ENCODE data around the gene TEN1. TPM values are rescaled to one million over a fixed set of nuclear protein-coding genes. Genes with fewer than 3 reads are reported as not detected.

The TEN1 gene
- total RNA-seq, 1 experiment from 2014 or later = 19.3 TPM

DNA sequence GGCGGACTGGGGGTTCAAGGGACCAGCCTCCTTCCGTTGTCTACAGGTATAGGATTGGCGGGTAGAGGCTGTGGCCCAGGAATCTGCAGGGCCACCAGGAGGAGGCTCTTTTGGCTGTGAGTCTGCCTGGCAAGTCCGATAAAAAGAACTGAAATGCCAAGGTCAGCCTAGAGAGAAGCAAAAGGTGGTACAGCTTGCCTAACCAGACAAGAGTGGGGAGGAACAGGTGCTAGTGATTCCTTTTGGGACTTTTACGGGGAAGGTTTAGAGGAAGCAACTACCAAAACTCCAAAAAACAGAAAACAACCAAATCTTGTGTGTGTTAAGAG is 53.7 kb downstream of the TEN1 start:
- no peak overlapping the region for H2AFZ ChIP-seq (ENCODE audit: low read length)
- no CpG with 5 or more reads among the region's 5 CpGs for WGBS (ENCODE audit: extremely low coverage, insufficient read length, low lambda C conversion rate)
- H3K27ac Mint-ChIP-seq = no peak overlapping the region

More for the DNA sequence above, 53.7 kb downstream of the TEN1 start:
- no peak overlapping the region for H4K5ac ChIP-seq (ENCODE audit: insufficient read length, low read depth, low read length)
- H2AK5ac ChIP-seq (ENCODE audit: insufficient read length, low read length) = no peak overlapping the region
- Mint-ChIP-seq H3K36me3 (ENCODE audit: insufficient read depth in 1 of 3, low read depth in 3 of 3) (peaks cover 0 to 2% (median 0%) of the 10 kb centered on the region in 3 experiments; a peak in 2 of 7 replicates), H3K4me3 (no peak overlapping the region), H3K4me1 (peaks cover 28 to 29% of the 10 kb centered on the region in 2 experiments), H3K27me3 (ENCODE audit: low read depth) (no peaks in the 10 kb centered on the region), H3K9me3 (no peaks in the 10 kb centered on the region; a peak in 1 of 5 replicates)
- H3K9ac ChIP-seq (ENCODE audit: extremely low read depth, insufficient read length, low read length) = no peak overlapping the region
- no peaks in the 10 kb centered on the region for H3K79me2 ChIP-seq (ENCODE audit: insufficient read depth, low read length)
- no peak overlapping the region for H2BK12ac ChIP-seq (ENCODE audit: insufficient read length, low read depth, low read length)
- no peaks in the 10 kb centered on the region for H3K9me3 ChIP-seq (ENCODE audit: control insufficient read depth, low read depth, low read length)
- H3K4ac ChIP-seq (ENCODE audit: low read depth, low read length) = no peak overlapping the region
- H3K27me3 ChIP-seq (ENCODE audit: insufficient read depth, low read length) = no peaks in the 10 kb centered on the region
- no peak overlapping the region for H3T11ph ChIP-seq (ENCODE audit: low read length)
- H3K18ac ChIP-seq (ENCODE audit: insufficient read length, low read depth, low read length) = no peak overlapping the region
- H3K23me2 ChIP-seq (ENCODE audit: insufficient read length, low read depth, low read length, poor library complexity, severe bottlenecking) = no peaks in the 10 kb centered on the region
- no peak overlapping the region for H3K23ac ChIP-seq (ENCODE audit: insufficient read length, low read depth, low read length)
- no peak overlapping the region for H2BK5ac ChIP-seq (ENCODE audit: insufficient read length, low read length)
- no peak overlapping the region for H3K56ac ChIP-seq (ENCODE audit: insufficient read length, low read depth, low read length)
- no peak overlapping the region for H2BK120ac ChIP-seq (ENCODE audit: low read depth, low read length, poor library complexity, severe bottlenecking)
- no peak overlapping the region for H2BK15ac ChIP-seq (ENCODE audit: low read depth, low read length)
- H3K14ac ChIP-seq (ENCODE audit: insufficient read depth, low read length) = no peak overlapping the region
- TF ChIP-seq, protein P1, sequence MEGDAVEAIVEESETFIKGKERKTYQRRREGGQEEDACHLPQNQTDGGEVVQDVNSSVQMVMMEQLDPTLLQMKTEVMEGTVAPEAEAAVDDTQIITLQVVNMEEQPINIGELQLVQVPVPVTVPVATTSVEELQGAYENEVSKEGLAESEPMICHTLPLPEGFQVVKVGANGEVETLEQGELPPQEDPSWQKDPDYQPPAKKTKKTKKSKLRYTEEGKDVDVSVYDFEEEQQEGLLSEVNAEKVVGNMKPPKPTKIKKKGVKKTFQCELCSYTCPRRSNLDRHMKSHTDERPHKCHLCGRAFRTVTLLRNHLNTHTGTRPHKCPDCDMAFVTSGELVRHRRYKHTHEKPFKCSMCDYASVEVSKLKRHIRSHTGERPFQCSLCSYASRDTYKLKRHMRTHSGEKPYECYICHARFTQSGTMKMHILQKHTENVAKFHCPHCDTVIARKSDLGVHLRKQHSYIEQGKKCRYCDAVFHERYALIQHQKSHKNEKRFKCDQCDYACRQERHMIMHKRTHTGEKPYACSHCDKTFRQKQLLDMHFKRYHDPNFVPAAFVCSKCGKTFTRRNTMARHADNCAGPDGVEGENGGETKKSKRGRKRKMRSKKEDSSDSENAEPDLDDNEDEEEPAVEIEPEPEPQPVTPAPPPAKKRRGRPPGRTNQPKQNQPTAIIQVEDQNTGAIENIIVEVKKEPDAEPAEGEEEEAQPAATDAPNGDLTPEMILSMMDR (conservative IDR thresholded peaks at IDR 0.05) = no peak
- H3K4me2 ChIP-seq (ENCODE audit: insufficient read depth, insufficient read length, low read length) = no peak overlapping the region
- no peak overlapping the region for H4K8ac ChIP-seq (replicated peaks; ENCODE audit: insufficient read length, low read depth, low read length)
- H4K91ac ChIP-seq (ENCODE audit: insufficient read length, low read depth, low read length) = no peak overlapping the region
- H3K79me1 ChIP-seq (ENCODE audit: insufficient read depth, low read depth, low read length, poor library complexity, severe bottlenecking) = no peaks in the 10 kb centered on the region
- DNase-seq = no peak
- no peak overlapping the region for H3K27ac ChIP-seq (ENCODE audit: insufficient read length, low read depth, low read length)
- H4K20me1 ChIP-seq (ENCODE audit: control insufficient read depth, insufficient read depth, insufficient read length) = no peaks in the 10 kb centered on the region
- H2BK20ac ChIP-seq (ENCODE audit: low read depth, low read length, poor library complexity, severe bottlenecking) = no peak overlapping the region
- H3K4me1 ChIP-seq (ENCODE audit: insufficient read depth, low read length) = peaks cover 2% of the 10 kb centered on the region; the same call in 1 of the 2 replicates

Data from H9 (cell line).